Glomerular visceral epithelial cell (primary cell): ENCODE data around the gene APCDD1.

Experiments used
- DNase-seq: peaks from one replicate; pipeline ENCODE4 v3.0.0-alpha.2; 2016; ENCODE audit errors: extremely low spot score

Gene APCDD1

DNA sequence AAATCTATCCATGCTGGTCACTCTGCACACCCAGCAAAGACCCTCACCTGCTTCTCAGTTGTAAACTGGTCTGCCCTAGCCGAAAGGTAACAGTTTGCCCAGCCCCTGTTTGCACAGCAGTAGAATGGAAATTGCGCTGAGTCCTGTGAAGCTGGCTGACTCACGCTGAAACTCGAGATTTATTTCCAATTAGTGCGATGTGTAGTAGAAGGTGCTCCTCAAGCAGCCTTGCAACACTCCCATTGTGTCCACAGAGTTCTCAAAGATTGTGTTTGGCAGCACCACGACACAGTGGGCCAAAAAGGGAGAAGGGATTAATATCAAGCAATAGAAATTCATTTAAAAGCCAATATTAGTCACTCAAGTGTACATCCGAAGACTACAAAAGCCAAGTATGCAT lies 21.7 kb upstream of the APCDD1 start:
- DNase-seq = no peak

DNA sequence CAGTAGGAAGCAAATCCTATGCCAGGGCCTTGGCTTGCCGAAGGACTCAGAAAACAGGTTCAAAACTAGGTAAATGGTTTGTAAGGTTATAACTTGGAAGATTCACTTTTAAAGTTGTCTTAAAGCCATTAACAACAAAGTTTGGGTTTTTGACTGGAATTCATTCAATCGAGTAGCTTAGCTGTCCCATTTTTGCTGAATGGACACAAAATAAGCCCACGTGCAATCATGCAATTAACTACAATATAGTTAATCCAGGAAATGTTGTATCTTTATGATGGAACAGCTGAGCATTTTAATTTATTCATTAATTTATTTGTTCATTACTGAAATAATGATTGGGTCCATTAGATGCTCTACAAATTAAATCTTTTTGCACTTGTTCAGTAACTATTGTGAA lies 18.3 kb upstream of the APCDD1 start:
- DNase-seq = no peak

DNA sequence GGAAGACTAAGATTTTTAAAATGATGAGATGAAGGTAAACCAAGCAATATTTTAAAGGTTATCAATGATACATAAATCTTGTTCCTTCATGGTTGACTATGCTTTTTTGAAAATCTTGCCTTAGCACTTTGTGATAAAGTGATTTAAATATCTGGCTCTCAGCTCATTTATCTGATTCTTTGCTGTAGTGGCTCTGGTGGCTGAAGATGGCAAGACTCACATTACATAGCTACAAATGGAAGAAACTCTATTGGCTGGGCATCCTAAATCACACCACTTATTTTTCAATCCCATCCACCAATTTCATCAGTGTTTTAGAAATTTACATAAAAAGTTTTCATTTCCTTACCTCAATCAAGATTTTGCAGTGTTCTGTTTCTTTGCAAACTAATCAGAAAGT lies 16.6 kb upstream of the APCDD1 start:
- no peak for DNase-seq

DNA sequence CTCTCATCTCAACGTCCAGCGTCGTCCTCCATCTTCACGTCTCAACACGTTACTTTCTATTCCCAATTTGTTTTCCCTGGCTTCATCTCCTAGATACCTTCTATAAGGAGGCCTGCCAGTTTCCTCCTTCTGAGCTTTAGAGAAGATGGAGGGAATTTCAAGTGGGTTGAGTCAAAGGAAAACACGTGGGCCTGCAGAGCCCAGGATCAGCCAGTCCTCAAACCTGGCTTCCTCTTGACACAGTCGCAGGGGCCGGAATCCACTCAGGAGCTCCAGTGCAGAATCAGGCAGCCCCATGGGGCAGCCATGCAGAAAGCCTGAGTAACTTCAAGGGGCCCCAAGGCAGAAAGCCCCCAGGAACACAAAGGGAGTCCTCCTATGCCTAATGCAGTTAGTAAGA lies 14.5 kb upstream of the APCDD1 start:
- DNase-seq = no peak

DNA sequence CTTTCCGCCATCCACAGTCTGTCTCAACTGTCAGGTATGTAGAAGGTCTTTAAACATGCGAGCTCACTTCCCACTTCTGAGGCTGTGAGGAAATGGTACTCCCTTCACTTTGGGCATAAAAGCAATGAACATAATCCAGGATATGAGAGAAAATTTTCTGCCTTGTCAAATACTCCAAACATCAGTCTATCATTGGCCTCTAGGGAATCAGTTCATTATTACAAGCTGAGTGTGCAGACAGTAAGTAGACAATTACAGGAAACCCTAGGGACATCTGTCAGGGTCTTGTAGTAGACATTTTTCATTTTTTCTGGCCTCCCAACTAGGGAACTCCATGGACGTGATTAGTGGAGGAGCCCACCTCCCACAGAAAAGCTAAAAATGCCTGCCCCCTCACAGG lies 13.6 kb upstream of the APCDD1 start:
- no peak for DNase-seq

DNA sequence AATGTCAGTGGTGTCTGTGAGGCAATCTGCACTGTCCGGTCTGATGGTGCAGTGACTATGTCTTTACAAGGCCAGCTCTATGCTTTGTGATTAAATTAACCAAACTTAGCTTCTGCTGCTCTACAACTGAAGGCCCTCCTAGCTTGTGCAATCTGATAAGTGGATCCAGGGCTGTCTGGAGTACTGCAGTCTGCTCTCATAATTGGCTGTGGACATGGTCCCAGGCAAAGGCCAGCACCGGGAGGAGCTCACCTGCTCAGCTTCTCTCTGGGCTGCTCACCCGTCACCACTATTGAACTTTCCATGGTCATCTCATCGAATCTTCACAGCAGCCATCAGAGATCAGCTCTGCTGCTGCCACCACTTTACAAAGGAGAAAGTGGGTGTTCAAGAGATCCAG lies 13.0 kb upstream of the APCDD1 start:
- DNase-seq = no peak

DNA sequence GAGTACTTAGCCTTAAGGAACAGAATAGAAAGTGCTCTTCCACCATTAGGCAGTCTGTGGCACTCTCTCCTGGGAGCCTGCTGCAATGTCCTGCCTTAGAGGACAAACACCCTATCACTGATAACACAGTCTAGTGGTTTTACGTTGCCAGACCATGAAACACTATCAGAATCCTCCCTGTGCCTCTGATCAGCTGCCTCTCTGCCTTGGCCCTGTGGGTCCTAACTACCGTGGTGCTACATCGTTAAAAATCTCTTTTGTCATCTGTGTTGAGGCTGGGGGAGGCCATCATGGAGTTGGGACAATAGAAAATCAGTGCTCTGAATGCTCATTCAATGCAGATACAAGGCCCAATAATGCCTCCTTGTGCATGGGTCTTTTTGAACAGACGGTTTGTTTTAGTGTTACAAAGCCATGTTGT lies 11.9 kb upstream of the APCDD1 start:
- no peak for DNase-seq

DNA sequence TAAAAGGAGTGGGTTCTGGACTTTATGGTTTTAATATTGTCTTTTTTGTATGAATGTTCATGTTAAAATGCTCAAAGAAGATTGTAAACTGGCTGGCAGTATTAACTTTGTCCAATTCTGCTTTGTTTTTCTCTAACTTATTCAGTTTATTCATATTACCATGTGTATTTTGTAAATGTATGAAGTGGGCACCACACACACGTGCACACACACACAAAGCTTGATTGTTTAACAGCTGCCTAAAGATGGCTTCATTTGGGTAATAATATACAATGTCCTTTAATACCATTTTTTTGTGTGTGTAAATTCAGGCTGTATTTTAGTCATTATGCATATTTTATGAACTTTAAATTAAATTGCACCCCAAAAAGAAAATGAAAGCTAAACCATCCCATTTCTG lies 11.4 kb upstream of the APCDD1 start:
- no peak for DNase-seq

DNA sequence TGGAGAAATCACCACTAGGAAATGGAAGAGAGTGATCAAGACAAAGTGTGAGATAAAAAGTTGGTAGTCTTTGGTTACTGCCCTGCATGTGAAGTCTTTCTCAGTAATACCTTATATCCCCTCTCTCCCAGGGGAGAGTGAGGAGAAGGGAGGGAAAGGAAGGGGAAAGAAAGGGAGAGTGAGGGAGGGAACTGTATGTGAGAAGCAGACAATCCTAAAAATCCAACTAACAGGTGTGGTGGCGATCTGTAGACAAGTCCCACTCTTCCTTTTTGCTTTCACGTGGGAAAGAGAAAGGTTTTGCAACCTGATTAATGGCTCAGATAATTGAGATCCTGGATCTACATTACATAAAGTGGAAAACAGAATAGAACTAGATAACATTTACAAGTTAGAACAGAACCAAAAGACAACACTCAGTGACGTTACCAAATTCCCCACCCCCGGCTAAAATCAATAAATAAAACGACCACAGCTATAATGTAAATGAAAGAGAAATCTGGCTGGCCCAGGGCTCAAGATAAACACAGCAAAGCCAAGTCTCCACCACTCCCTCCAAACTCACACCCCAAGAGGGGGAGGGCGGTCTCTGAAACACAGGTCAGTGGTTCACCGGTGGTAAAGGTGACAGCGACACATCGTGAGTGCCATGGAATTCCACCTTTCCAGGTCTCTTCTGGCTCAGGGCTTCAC lies 10.0 kb upstream of the APCDD1 start:
- DNase-seq = no peak

DNA sequence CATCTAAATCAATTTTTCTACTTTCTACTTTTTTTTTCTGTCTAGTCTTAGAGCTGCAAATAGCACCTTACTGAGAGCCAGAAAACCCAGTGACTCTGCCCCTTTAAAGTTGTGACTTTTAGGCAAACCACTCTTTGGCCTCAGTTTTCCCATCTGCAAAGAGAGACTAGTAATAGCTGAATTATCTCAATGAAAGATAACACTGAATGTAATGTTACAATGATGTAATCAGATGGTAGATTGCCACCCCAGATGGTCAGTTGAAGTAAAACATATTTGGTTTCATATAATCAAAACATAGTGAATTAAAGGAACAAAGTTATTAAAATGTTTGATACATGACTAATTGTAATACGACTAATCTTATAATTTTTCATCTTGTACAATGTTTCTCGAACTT lies 5.0 kb upstream of the APCDD1 start:
- DNase-seq = no peak

DNA sequence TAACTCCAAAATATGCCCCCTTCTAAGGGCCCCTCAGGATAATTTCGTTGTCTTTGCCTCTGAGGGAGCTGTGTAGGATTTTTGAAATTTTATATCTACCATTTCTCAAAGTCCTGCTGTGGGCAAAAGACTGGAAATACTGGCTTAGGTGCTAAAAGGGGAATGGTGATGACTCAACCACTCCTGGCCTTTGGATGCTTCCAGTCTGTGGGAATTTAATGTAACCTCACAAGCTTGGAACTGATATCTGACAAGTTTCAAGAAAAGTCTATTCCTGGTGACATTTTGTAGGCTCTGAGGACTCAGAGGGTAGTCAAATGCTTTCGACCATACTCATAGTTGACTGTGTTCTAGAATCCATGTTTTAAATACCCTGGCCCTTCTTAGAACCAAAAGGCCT lies 3.4 kb upstream of the APCDD1 start:
- no peak for DNase-seq

DNA sequence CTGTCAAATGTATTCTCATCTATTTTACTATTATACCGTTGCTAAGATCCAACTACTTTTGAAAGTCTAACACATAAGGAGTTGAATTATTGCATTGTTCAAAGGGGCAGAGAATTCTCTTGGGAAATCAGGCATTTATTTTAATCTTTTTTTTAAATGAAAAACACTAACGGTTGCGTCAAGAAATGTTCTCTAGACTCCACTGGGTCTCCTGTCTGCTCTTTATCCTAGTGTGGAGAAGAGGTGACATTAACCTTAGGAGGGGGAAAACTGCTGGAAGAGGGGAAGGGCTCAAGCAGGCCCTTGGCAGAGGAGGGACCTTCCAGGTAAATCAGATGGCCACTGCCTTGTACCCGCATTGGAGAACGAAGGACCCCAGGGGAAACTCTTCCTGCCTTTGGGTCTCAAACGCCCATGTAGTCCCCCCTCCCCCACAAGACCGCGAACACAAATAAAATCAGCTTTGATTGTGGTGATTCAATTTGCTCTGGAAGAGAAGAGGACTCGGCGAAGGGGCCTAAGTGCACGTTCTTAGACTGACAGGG lies 1.1 kb upstream of the APCDD1 start:
- no peak for DNase-seq

DNA sequence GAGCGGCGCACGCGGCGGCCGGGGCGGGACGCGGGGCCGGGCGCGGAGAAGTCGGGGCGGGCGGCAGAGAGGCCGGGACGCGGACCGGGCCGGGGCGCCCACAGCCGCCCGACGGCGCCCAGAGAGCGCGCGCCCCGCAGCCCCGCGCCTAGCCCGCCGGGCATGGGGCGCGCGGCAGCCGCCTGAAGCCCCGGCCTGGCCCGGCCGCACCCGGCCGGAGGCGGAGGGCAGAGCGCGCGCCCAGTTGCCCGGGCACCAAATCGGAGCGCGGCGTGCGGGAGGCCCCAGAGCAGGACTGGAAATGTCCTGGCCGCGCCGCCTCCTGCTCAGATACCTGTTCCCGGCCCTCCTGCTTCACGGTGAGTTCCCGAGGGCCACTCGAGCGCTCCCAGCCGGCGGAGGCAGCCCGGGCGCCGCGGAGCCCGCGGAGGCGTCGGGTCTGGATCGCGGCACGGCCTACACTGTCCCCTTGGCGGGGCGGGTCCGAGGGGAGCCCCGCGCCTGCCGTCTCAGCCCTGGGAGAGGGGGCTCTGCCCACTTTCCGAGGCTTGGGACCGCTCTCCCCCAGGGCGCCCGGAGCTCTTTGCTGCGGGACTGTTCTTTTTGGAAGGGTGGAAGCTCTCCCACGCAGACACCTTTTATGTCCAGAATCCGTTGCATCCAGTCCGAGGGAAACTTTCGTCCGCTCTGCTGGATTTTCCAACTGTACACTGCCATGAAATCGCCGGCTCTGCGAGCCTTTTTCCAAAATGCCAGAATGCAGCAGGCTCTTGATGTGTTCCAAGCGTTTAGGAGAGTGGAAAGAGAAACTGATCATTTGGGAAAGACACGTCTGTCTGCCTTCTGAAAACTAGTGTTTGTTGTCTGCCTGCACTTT lies 484 bp downstream of the APCDD1 start:
- no peak for DNase-seq

DNA sequence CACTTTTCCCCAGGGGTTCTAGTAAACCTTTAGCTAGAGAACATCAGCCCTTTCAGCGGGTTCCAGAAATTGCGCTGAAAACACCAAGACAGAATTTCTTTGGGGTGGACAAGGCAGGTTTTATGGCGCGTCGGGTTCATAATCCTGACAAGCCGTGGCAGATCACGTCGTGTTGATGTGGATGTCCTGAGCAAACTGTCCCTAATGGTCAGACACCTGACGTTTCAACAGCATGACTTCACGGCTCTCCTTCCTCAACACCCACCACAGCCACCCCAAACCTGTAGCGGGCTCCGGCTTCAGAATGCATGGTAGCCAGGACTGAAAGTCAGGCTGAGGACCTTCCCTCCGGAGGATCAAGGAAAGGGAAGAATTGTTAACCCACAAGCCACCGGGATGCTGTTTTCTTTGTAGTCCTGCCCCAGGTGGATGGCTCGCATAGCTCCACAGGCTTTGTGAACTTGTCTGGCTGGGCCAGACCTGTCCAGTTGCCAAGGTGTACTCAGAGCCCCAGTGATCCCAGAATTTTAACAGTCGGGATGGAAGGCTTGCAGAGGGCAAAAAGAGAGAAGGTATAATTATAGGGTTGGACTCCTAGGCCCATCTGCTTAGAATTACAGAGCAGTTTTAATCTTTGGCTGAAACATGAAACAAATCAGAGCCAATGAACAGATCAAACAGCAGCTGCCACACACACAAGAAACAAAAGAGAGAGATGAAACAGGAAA lies 1.5 kb downstream of the APCDD1 start:
- no peak for DNase-seq

DNA sequence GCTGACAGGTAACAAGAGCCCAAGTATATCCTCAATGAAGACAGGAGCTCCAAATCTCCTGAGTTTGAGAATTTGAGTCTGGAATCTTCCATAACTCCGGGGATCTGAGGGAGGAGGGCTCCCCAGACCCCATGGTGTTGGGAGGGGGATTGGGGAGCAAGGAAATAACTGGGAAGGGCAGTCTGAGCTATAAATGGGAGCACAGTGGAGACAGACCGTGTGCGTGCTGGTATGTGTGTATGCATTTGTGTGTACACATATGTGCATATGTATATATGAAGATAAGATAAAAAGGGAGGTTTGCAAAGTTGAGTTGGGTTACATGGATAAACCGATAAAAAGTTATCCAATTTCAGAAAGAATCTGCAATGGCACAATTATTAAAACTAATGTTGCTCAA lies 2.3 kb downstream of the APCDD1 start:
- no peak for DNase-seq

DNA sequence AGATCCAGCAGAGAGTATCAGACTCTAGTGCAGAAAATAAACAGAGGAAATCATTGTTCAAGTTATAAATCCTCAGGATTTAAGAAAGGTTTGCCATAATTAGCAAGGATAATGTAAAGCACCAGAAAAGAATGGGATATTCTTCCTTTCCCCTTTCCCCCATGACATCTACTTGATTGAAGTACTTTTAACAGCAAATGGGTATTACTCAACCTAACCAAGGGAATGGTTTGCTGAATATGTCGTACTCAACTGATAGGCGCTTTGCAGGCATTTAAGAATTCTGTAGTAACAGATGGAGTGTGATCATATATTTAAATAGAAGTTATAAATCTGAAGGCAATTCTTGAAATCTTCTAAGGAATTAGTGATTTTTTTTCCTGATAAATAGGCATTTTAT lies 2.7 kb downstream of the APCDD1 start:
- DNase-seq = no peak

DNA sequence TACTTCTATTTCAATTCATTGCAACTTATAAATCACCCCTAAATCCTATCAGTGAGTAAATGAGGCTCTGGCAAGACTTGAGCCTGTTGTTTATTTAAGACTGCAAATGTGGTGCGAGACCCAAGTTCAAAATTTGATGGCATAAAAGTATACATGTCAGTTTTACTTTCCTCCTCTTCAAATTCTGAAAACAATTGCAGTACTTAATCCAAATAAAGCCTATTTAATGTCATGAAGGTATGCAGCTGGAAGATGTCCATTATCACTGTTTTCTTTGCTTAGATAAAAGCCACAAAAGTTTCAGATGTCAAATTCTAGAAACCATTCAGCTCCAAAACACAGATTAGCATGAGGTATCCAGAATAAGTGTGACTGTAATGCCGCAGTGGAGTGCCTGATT lies 3.3 kb downstream of the APCDD1 start:
- DNase-seq = no peak

DNA sequence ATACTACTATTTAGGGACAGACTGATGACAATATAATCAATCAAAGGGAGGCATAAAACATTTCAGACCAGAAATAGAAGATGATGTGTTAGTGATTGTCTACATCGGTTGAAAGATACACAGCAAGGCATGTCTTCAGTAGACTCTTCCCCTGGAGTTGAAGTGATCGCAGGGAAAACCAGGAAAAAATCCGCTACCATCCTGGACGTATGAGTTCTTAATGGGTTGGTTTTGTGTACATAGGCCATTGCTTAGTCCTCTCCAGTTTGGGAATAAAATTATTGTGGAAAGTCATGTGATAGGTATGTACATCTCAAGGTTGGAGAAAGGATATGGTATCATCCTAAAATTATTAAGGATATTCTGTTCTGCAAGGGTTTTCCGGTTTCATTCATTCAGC lies 4.3 kb downstream of the APCDD1 start:
- DNase-seq = no peak

DNA sequence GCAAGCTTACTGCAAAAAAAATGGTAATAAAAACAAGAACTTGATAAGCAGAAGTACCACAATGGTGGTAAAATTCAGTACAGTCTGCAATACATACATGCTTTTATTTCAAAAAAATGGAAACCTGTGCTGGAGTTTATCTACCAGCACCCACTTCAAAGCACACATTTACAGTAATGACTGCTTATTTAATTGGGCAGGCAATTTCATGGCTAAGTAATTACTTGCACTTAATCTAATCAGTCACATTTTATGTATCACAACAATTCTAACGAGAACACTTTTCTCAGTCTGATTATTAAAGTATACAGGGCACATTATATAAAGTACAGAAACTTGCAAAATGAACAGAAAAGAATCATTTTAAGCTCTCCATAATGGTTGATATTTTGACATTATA lies 5.2 kb downstream of the APCDD1 start:
- no peak for DNase-seq

DNA sequence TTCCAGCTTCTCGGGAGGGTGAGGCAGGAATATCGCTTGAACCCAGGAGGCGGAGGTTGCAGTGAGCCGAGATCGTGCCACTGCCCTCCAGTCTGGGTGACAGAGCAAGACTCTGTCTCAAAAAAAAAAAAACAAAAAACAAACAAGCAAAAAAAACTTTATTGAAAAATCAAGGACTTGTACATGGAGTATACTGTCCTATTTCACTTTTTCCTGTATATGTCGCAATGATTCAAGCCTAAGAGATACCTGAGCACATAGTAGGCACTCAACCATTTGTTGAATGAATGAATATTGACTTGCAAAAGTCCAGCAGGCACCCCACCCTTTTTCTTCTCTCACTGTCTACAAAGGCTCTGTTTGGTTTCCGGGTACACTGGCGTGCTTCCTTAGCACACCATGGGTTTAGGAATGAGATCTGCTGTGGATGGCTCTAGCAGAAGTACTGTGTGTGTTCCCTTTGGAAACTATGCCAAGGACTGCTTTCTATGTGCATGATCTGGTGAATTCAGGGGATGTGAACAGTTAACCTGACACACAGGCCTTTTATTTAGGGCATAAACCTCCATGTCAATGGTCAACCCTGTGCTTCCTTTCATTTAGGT lies 6.1 kb downstream of the APCDD1 start:
- no peak for DNase-seq

DNA sequence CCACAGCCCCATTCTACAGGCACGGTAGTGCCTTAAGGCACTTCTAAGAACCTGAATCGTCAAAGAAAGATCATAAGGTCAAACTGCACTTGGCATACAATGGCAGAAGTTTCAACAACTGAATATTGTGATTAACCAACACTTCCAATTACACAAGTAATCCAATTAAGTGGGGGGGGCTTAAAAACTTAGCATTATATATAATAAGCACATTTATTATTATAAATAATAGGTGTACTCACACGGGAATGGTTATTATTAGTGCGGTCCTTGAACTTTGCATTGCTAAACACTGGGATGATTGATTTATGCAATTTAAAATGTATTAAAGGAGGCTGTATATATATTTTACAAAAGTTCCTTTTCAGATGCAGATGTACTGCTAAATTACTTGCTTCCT lies 7.6 kb downstream of the APCDD1 start:
- no peak for DNase-seq

DNA sequence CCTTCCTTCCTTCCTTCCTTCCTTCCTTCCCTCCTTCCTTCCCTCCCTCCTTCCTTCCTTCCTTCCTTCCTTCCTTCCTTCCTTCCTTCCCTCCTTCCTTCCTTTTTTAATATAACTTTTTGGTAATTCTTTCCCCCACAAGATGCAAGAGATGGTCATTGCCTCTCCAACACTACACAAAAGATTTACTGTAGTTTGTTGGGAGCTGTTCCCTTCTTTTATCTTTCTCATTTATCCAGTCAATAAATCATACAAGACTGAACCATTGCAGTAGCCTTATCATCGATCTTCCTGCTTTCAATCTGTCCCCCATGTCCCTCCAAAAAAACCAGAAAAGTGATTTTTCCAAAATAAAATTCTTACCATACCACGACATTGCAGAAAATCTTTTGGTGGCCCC lies 8.2 kb downstream of the APCDD1 start:
- no peak for DNase-seq
